ENCODE results near the gene CDC42EP5.

GRCh38 chr19:54489766-54490165, 16.7 kb upstream of the CDC42EP5 start:
- TF ChIP-seq, protein P1, sequence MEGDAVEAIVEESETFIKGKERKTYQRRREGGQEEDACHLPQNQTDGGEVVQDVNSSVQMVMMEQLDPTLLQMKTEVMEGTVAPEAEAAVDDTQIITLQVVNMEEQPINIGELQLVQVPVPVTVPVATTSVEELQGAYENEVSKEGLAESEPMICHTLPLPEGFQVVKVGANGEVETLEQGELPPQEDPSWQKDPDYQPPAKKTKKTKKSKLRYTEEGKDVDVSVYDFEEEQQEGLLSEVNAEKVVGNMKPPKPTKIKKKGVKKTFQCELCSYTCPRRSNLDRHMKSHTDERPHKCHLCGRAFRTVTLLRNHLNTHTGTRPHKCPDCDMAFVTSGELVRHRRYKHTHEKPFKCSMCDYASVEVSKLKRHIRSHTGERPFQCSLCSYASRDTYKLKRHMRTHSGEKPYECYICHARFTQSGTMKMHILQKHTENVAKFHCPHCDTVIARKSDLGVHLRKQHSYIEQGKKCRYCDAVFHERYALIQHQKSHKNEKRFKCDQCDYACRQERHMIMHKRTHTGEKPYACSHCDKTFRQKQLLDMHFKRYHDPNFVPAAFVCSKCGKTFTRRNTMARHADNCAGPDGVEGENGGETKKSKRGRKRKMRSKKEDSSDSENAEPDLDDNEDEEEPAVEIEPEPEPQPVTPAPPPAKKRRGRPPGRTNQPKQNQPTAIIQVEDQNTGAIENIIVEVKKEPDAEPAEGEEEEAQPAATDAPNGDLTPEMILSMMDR (IDR thresholded peaks at IDR 0.05), result no peak
- TF ChIP-seq EZH2 (IDR thresholded peaks at IDR 0.05; ENCODE audit: borderline replicate concordance, insufficient read depth, low read depth, low read length, poor library complexity, severe bottlenecking), result no peak

Measured in B cell (primary cell).